Central memory CD4-positive, alpha-beta T cell (primary cell): ENCODE measurements around the gene CCDC69.

Experiments used
- DNase-seq: peaks from one replicate; pipeline ENCODE4 v3.0.0; 2022

The CCDC69 gene

DNA sequence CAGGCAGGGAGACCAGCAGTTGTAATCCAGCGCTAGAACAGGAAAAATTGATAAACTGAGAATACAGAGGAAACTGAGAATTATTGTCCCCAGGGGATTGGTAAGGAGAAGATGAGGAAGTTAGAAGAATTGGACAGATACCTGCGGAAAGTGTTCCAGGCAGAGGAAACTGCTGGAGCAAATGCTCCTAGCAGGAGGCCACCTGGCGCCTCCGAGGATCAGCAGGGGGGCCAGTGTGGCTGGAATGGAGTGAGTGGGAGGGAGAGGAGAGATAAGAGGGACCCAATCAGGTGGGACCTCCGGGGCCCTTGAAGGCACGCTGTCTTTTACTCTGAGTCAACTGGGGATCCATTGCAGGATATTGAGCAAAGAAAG lies 65.6 kb downstream of the CCDC69 start:
- DNase-seq = no peak

- peak; percentile 66 for DNase-seq
Measured at GRCh38 chr5:151157426-151158286, 66.2 kb downstream of the CCDC69 start, which contains the start of gene ANXA6. Gene ANXA6 (minus strand): TSS chr5:151157779. CDS start chr5:151147901, 9,878 bp downstream.

DNA sequence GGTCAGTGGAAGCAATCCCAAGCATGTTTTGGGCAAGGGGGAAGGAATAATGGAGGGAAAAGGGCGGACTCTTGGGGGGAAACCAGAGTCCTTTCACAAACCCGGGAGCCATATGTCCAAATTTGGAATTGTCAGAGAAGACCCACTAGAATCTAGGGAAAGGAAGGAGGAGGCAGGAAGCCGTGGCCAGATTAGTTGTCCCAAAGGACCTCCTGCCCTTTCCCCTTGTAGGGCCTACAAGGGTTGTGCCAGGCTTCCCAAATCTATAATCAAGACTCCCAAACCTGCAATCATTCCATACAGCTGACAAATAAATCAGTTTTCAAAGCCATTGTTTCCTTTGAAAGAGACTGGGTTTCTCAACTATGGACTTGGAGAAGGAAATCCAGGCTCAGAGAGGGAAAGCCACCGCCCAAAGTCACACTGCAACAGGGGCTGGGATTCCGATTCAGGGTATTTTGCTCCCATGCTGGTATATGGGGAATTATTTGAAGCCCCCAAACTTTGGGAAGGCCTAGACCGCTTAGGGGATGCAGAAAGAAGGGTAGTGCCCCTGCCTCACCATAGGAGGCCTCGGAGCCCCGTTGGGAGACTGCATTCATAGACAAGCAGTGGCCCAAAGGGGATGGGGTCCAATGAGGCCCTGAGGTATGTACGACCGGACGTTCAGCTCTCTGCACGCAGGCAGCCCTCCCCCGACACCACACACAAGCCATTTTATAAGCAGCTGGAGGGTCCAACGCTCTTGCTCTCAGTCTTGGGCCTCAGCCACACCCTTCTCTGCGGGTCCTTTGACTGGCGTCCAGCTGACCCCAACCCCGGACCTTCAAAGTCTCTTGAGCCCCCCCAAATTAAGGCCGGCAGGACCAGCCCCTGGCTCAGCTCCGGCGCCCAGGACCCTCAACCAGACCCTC lies 67.1 kb downstream of the CCDC69 start:
- peak; percentile 16 for DNase-seq

- DNase-seq = peak; percentile 29
Measured at GRCh38 chr5:151155775-151156506, 68.0 kb downstream of the CCDC69 start.

DNA sequence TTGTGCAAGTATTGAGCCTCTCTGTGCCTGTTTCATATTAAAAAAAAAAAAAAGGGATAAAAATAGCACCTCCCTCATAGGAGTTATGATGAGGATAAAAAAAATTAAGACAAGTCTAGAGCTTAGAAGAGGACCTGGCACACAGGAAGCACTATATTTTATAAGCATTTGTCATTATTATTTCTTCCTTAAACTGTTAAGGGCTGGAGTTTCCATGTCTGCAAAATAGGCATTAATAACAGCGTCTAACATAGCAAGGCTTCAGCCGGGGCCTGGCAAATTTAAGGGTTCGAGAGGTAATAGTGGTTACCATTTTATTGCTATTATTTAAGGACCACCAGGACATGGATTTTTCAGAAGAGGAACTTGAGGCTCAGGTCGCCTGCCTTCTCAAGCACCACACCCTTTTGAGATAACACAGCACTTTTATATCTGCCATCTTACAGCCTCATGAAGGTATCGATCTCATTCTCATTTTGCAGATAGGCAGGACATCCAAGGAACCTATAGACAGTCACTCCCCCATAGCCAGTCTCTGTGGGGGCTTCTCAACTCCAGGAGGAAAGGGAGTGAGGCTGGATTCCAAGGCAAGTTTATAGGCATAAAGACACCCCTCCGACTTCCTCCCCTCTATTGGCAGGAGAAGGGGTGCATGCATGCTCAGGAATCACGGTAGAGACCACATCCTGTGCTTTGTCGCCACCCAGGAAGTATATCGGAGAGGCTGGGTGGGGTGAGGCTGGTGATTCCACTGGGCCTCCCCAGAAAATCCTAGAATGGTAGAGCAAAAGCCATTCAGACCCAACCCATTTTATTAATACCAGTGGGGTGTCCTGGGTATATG lies 68.7 kb downstream of the CCDC69 start:
- DNase-seq = peak; percentile 77

DNA sequence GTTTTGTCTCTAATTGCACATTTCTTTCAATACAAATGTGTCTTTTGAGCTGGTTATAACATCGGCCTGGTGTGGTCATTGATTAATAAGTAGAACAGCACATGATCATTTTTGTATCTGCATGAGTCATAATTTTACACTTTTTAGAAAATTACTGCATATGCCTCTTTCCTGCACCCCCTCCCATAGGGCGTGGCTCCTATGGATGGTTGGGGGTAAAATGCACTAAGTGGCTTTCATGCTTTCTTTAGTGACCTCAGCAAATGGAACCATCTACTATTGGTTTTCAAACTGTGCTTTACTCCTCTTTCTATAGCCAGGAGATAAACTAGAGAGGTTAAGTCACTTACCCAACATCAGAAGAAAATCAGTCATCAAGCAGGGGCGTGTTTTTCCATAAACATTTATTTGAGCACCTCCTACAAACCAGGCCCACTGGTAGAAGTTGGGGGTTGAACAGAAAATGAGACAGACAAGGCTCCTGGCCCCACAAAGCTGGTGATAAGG lies 70.1 kb downstream of the CCDC69 start:
- no peak for DNase-seq

- no peak for DNase-seq
Measured at GRCh38 chr5:151153300-151153699, 70.6 kb downstream of the CCDC69 start.

DNA sequence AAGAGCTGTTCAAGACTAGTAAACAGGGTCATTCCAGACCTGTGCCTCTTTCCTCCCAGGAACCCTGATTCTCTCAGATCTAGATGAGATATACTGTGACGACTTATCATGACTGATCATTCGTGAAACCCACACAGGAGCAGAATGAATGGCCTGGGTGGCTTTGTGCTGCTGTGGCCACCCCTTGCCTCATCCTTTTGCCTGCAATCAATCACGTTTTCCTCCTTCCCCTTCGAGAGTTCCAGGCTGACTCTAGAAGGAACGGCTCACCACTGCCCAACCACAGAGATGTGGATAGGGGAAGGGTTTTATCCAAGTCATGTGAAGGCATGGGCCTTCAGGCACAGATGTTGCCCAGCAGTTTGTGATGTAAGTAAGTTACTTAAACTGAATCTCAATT lies 72.1 kb downstream of the CCDC69 start:
- DNase-seq = no peak

- DNase-seq = peak; percentile 23
Measured at GRCh38 chr5:151151263-151151660, 72.6 kb downstream of the CCDC69 start.

DNA sequence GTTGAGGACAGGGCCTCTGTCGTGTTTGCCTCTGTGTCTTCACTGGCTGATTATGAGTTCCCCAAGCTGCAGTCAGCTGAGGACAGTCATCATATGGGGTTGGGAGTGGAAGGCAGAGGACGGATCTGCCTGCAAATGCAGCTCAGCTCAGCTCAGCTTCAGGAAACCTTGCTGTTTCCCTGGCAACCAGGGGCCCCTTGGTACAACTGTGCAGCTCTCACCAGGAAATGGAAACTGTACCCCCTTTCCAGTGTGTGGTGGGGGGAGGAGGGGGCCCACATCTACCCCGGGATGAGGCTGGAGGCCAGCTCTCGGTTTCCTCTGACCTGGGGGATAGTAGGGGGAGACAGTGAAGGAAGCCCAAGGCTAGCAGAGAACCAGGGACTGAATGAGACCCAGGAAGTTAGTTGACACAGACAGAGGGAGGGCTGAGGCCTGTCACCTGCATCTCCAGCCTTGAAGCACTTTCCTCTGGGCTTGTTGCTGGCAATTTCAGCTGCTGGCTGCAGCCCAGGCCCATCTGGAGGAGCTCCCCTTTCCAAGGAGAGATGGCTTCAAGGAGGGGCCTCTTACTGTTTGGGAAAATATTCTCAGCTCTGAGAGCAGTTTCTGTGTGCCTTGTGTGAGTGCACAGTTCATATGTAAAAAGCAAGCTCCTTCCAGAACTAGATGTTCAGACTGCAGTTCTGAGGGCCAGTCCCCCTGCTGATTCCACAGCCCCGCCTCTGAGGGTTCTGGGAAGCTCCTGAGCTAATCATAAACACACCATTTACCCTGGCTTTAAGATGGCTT lies 73.2 kb downstream of the CCDC69 start:
- peak; percentile 82 for DNase-seq

DNA sequence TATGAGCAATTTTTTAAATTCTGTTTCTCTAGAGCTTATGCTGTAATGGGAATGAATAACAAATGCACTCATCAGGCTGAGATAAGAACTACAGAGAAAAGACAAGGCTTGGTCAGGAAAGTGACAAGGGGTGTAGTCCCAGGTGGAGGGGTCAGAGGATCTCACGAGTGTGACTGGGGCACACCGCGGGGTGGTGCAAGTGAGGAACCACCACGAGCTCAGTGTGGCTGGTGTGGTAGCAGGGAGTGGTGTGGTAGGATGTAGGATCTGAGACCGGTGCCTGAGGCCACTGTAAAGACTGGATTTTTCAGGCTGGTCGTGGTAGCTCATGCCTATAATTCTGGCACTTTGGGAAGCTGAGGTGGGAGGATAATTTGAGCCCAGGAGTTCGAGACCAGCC lies 75.3 kb downstream of the CCDC69 start:
- no peak for DNase-seq

- no peak for DNase-seq
Measured at GRCh38 chr5:151147033-151147432, 76.9 kb downstream of the CCDC69 start.

DNA sequence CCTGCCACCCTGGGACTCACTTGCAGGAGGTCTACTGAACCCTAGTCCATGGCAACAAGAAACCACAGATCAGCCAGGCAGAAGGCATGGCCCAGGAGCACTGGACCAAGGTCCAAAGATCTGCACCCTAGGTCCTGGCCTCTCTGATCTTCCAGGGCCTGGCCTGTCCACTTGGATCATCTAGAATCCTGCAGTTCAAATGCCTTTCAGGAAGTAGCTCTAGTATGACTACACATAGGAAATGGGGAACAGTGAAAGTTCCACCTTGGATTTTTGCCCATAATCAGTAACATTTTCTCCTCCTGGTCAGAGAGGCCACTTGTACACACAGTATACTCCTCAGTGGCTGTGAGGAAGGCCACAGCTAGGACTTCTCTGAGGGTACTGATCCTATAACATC lies 77.8 kb downstream of the CCDC69 start:
- no peak for DNase-seq

DNA sequence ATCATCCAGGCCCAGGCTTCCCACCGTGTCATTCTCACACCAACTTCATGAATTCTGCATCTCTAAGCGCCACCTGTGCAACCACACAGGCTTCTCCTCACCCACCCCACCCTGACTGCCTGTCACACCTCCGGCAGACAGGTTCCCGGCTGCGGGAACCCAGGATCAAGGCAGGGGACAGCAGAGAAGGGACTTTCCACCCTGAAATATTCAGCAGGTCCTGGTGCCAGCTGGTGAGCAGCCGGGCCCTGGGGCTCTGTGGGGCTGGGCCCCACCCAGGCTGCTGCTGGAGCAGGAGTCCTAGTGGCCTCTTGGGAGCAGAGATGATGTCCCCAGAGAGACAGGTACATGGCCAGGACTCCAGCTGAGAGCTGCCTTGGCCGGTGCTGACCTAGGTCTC lies 79.0 kb downstream of the CCDC69 start:
- no peak for DNase-seq

DNA sequence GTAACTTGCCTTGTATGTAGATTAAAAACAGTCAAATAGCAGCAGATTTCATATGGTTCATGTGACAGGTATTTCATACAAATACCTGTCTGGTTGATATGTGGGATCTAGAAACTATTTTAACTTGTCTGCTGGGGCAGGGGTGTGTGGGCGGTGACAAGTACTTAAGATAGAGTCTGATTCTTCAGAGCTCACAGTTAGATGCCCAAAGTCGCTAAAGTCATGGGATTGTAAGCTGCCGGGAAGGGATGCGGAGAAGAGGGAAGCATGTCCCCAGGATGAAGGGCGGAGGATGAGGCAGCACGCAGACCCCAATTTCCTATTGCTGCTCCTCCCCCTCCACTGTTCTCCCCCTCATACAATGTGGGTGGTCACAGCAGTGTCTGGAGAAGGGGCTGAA lies 79.6 kb downstream of the CCDC69 start:
- no peak for DNase-seq

DNA sequence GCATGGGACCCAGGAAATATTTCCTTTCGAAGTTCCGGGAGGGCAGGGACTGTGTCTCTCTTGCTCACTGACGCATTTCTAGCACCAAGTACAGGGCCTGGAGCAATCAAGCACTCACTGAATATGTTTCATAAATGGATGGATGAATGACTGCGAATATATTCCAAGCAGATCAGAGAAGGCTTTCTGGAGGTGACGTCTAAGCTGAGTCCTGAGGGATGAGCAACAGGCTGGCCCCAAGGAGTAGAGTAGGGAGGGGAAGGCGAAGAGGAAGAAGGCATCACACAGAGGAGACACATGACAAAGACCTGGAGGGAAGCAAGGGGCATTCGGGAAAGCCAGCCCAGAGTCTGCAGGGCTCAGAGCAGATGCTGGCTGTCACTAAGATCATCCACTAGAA lies 80.2 kb downstream of the CCDC69 start:
- no peak for DNase-seq

DNA sequence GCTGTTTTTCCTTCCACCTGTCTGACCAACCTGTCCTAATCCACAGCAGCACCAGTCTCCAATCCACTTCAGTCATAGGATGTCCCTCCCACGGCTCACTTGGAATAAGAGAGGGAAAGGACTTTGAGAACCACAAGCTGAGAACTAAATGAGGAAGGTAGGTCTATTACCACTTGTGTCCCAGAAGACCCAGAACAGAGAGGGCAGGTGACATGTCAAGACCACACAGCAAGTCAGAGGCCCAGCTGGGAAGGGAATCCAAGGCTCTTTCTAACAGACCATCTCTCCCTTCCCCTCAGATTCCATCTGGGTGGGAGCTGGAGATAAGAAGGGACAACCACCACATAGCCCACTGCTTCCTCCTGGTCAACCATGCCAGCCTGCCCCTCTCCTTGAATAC lies 81.0 kb downstream of the CCDC69 start:
- no peak for DNase-seq

DNA sequence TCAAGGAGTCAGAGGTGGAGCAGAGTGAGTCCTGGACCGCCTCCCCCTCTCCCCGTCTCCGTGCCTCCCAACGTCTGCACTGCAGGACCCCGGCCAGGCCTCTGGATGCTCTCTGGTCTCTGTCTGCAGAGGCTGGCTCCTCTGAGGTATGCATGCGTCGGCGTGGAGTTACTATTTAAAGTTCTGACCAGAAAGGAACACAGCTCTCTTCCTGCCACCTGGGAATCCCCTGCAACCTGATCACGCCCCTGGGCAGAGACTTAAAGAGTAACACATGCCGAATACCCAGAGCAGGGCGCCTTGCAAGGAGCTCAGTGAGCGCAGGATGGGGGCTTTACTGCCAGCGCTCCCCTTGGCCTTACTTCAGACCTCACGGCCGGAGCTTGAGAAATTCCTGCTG lies 82.4 kb downstream of the CCDC69 start:
- peak; percentile 60 for DNase-seq

- DNase-seq = no peak
Measured at GRCh38 chr5:151140686-151141459, 83.0 kb downstream of the CCDC69 start.

- DNase-seq = peak; percentile 36
Measured at GRCh38 chr5:151139646-151140045, 84.2 kb downstream of the CCDC69 start.
